ENCODE data around the gene OR5AU1. TPM values are rescaled to one million over a fixed set of nuclear protein-coding genes. Genes with fewer than 3 reads are reported as not detected.

The OR5AU1 gene
- total RNA-seq: not detected
- long read RNA-seq: 0 reads

- DNase-seq: no peak
- no peak for ATAC-seq (ENCODE audit: poor library complexity)
- intact Hi-C loops (cut with DNase I): no loop called here
These were observed at the start of gene OR5AU1 for GRCh38 chr14:21155963-21156362. OR5AU1 (minus strand) TSS chr14:21156063; CDS start chr14:21155872, 191 bp downstream.

- ATAC-seq (ENCODE audit: poor library complexity) (no peak), DNase-seq (no peak)
These were observed 49.3 kb upstream of the OR5AU1 start for GRCh38 chr14:21205026-21205677.

DNA sequence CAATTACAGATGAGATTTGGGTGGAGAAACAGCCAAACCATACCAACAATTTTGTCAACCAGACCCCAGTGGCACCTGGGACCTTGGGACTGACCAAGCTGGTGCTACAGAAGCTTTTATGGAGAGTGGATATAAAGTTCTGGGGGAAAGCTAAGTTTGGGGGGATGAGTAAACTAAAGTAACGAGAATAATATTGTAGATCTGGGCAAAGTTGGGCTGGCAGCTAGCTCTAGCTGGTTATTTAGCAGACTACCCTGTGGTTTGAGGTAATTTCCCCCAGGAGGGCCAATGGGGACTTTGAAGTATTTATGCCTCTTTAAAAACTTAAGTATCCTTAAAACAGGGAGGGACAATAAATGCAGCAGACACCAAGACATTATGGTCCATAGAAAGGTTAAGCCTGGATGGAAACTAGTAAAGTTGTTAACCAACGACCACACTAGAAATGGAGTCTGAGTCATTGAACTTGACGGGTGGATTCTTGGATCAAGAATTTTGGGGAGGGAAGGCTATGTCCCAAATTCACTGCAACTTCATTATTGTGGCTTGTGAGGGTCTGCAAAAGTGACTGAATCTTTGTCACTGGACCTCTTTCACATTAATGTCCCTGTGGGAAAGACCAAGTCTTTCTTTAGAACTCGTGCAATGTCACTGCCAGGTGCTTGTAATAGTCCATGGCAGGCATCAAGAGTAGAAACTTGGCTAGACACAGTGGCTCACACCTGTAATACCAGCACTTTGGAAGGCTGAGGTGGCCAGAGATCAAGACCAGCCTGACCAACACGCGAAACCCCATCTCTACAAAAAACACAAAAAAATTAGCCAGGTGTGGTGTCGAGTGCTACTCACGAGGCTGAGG, 48.5 kb upstream of the OR5AU1 start:
- intact Hi-C loops (cut with DNase I): no loop called here
- ATAC-seq (ENCODE audit: poor library complexity) (peak; percentile 20), DNase-seq (no peak)

More at GRCh38 chr14:21205026-21205677, 49.3 kb upstream of the OR5AU1 start:
- intact Hi-C loops (cut with DNase I): no loop called here

DNA sequence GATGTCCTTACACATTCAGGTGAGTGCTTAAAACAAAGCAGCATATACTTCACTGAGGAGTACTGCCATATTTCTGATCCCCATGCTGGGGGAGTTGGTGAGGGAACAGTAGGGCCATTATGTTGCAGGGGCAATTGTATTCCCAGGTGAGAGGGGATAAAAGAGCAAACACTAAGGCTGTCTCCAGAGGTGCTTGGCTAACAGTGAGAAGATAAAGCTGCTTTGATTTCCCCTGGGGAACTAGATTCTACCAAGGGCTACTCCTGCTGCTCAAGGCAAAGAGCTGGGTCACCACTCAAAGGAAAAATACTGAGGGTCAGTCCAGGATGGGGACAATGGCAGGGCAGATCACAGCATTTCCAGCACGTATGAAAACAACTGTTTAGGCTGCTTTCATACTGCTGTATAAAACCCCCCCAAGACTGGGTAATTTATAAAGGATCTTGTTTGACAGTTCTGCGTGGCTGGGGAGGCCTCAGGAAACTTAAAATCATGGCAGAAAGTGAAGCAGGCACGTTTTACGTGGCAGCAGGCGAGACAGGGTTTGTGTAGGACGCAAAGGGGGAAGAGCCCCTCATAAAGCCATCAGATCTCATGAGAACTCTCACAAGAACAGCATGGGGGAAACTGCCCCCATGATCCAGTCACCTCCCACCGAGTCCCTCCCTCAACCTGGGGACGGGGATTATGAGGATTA, 47.8 kb upstream of the OR5AU1 start:
- intact Hi-C loops (cut with DNase I): no loop called here
- ATAC-seq (ENCODE audit: poor library complexity): peak; percentile 9
- no peak for DNase-seq

DNA sequence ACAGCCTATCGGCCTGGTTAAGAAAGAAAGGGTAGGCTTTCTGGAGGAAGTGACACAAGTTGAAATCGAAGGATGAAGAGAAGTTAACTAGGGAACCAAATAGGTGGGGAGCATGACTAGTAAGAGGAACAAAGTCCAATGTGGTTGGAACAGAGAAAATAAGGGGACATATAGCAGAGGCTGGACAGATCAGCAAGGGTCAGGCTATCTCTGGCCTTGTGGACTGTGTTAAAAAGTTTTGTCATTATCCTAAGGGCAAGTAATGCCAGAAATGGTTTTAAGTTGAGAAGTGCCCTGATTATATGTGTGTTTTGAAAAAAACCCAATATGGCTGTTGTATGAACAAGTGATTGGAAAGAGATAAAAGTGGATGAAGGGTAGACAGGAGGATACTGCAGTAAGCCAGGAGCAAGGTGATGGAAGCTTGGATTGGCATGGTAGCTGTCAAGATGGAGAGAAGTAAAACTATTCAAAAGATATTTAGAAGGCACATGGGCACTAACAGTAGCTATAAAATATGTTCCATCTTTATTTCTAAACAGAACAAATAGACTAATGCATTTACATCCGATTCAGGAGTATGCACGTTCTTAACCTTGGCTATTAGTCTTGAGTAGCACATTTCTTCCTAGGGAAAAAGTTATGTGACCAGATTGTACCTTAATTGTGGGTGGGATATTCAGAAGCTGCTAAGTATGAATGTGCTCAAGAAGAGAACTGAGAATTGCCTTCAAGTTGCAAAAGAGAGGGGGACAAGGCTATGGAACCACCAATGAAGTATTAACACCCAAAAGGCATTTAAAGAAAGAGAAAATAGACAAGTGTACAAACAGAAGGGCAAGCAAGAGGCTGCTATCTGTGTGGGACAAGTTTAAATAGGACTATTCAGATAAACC, 46.8 kb upstream of the OR5AU1 start:
- DNase-seq (no peak), ATAC-seq (ENCODE audit: poor library complexity) (no peak)
- intact Hi-C loops (cut with DNase I): no loop called here

GRCh38 chr14:21201732-21202462, 46.0 kb upstream of the OR5AU1 start:
- DNase-seq: no peak
- intact Hi-C loops (cut with DNase I): no loop called here
- ATAC-seq (ENCODE audit: poor library complexity): no peak

- DNase-seq (no peak), ATAC-seq (ENCODE audit: poor library complexity) (no peak)
- intact Hi-C loops (cut with DNase I): no loop called here
These were observed 45.0 kb upstream of the OR5AU1 start for GRCh38 chr14:21200752-21201461.

DNA sequence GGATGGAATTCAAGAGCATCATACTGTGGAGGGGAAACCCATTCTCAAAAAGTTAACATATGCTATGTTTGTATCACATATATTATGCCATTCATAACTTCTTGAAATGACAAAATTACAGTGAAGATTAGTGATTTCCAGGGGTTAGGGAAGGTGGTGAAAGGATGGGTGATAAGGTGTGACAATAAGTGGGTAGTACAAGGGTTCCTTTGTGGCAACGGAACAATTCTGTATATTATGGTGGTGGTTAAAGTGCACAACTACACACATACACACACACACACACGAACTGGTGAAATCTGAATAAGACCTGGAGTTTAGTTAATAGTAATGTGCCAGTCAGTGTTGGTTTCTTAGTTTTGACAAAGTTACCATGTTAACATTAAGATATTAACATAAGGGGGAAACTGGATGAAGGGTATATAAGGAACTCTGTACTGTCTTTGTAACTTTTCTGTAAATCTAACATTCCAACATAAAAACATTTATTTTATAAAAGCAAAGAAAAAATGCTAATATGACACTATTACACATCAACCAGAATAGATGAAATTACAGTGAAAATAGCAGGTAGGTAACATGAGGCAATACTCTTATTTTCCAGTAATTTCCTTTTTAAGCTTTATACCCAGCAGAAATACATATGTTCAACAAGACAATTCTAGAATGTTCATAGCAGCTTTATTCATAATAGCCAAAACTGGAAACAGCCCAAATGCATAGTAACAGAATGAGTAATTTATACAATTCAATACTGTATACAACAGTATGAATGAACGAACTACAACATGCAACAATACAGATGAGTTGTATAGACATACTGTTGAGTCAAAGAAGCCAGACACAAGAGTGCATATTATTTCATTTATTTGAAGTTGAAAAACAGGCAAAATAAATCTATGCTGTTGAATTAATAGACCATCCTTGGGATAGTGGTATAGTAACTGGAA, 44.0 kb upstream of the OR5AU1 start:
- ATAC-seq (ENCODE audit: poor library complexity) (no peak), DNase-seq (no peak)
- intact Hi-C loops (cut with DNase I): no loop called here

DNA sequence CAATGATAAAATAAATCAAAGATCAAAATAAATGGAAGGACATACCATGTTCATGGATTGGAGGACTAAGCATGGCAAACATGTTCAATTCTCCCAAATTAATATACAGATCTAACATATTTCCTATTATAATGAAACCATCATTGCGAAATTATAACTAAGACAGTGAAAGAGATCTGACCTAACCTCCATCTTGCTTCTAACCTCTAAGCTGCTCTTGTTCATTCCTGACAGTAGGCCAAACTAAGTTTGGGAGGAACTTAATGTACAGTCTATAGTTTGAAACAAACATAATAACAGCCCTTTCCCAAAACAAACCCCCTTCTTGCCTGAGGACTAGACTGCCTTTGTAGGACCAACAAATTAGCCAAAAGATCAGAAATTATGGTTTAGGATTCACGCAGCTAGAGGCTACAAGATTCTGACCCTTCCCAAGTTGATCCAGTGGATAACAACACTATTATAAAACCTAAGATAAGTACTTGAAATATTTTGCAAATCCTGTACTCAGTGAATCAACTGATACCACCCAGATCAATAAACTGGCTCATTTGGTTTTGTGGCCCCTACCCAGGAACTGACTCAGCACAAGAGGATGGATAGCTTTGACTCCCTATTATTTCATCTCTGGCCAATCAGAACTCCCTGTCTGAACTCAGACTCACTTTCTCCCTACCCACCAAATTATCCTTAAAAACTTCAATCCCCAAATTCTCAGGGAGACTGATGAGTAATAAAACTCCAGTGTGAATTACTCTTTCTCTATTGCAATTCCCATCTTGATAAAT, 41.7 kb upstream of the OR5AU1 start:
- ATAC-seq (ENCODE audit: poor library complexity) (no peak), DNase-seq (no peak)
- intact Hi-C loops (cut with DNase I): no loop called here

DNA sequence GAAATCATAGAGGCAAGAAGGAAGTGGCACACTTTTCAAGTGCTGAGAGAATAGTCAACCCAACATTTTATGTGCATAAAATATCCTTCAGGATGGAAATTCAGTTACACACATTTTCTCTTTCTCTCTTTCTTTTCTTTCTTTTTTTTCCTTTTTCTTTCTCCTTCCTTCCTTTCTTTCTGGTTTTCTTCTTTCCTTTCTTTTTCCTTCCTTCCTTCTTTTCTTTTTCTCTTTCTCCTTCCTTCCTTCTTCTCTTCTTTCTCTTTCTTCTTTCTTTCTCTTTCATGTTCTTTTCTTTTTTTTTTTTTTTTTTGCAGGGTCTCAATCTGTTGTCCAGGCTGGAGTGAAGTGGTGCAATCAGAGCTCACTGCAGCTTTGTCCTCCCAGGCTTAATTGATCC, 38.7 kb upstream of the OR5AU1 start:
- ATAC-seq (ENCODE audit: poor library complexity) (no peak), DNase-seq (no peak)
- intact Hi-C loops (cut with DNase I): no loop called here

GRCh38 chr14:21192875-21193535, 37.1 kb upstream of the OR5AU1 start:
- intact Hi-C loops (cut with DNase I): no loop called here
- ATAC-seq (ENCODE audit: poor library complexity) (no peak), DNase-seq (no peak)

GRCh38 chr14:21192447-21192822, 36.6 kb upstream of the OR5AU1 start:
- intact Hi-C loops (cut with DNase I): no loop called here
- ATAC-seq (ENCODE audit: poor library complexity) (no peak), DNase-seq (no peak)

DNA sequence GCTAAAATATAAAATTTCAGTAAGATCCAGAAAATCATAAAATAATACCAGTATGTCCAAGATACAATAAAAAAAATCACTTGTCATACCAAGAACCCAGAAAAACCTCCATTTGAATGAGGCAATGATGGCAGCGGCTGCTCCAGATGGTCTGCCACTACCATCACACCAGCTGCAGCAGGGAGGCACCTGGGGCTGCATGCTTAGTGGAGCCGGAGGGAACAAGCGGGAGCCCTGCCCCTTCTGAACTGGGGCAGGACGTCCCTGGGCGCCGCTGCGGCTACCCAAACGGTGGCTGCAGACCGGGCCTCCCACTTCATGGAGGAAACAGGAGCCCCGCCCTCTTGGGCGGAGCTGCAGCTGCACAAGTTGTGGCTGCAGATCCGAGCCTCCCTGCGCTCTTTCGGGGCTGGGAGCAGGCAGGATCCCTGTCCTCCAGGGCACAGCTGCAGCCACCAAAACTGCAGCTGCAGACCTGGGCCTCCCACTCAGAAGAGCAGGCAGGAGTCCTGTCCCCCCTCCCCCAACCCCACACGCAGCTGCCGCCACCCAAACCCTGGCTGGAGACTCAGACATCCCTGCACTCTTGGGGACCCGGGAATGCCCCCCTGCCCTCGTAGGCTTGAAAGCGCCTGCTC, 36.1 kb upstream of the OR5AU1 start:
- DNase-seq (peak; percentile 89), ATAC-seq (ENCODE audit: poor library complexity) (peak; percentile 96)
- intact Hi-C loops (cut with DNase I): no loop called here

- ATAC-seq (ENCODE audit: poor library complexity): no peak
- no peak for DNase-seq
- intact Hi-C loops (cut with DNase I): no loop called here
These were observed 35.5 kb upstream of the OR5AU1 start for GRCh38 chr14:21191261-21191808.

Data from Right ventricle myocardium superior (tissue), 1 donor.